ENCODE results near the gene FBN2.

FBN2 gene

DNA sequence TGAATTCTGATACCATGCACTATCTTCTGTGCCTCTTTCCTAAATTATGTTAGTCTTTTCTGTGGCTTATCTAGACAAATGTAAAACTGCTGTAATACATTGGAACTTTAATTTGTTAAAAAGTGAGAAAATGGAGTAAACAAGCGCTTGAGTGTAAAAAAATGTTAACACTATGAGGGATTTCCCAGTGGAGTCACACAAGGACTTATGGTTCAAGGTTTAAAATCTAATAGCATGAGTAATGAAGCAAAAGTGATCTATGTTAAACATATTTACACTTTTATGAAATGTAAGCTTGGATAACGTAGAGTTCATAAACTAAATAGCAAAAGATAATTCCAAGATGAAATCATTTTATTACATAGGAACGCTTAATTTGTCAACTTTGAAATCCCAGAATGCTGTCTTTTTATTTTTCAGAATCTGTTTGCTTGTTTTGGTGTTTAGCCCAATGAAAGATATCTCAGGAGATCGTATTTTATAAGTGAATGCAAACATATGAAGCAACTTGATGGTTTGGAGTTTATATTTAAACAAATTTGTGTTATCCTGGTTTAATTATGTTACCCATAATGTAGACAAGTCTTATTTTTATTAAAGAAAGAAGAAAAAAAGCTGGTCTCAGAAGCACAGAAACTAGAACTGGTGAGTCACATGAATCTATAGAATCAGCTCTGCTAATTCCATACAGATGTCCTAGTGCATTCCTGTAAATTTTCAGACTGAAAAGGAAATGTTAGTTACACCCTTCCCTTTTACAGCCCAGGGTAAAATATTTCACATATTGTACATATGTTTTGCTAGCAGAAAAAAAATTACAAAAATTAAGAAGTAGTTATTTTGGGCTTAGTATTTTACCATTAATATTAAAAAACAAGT, 34.2 kb upstream of the FBN2 start:
- no peak overlapping the region for H3K4me3 ChIP-seq (ENCODE audit: low read depth, low read length)
- TF ChIP-seq, protein P1, sequence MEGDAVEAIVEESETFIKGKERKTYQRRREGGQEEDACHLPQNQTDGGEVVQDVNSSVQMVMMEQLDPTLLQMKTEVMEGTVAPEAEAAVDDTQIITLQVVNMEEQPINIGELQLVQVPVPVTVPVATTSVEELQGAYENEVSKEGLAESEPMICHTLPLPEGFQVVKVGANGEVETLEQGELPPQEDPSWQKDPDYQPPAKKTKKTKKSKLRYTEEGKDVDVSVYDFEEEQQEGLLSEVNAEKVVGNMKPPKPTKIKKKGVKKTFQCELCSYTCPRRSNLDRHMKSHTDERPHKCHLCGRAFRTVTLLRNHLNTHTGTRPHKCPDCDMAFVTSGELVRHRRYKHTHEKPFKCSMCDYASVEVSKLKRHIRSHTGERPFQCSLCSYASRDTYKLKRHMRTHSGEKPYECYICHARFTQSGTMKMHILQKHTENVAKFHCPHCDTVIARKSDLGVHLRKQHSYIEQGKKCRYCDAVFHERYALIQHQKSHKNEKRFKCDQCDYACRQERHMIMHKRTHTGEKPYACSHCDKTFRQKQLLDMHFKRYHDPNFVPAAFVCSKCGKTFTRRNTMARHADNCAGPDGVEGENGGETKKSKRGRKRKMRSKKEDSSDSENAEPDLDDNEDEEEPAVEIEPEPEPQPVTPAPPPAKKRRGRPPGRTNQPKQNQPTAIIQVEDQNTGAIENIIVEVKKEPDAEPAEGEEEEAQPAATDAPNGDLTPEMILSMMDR (IDR thresholded peaks at IDR 0.05; ENCODE audit: low read depth, low read length, missing control alignments), result no peak
- DNase-seq (ENCODE audit: low read depth), result no peak

DNA sequence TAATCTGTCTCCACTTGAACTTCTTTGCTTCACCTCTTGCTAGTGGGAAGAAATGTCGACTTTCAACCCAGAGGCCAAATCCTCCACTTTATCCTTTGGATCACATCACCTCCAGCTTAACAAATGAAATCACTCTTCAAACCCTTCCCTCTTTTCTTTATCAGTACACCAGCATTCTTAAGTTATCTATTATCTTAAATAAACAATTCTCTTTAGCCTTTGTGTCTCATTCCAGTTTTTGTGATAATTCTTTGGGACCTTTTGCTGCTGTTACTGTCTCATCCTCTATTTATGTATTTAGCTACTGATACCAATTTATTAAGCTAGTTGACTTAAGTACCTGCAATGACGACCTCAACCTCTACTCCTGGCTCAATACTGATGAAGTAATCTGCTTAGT, 28.1 kb upstream of the FBN2 start:
- H3K4me3 ChIP-seq (ENCODE audit: low read depth, low read length), result no peak overlapping the region
- TF ChIP-seq, protein P1 (IDR thresholded peaks at IDR 0.05; ENCODE audit: low read depth, low read length, missing control alignments), result no peak
- no peak for DNase-seq (ENCODE audit: low read depth)

DNA sequence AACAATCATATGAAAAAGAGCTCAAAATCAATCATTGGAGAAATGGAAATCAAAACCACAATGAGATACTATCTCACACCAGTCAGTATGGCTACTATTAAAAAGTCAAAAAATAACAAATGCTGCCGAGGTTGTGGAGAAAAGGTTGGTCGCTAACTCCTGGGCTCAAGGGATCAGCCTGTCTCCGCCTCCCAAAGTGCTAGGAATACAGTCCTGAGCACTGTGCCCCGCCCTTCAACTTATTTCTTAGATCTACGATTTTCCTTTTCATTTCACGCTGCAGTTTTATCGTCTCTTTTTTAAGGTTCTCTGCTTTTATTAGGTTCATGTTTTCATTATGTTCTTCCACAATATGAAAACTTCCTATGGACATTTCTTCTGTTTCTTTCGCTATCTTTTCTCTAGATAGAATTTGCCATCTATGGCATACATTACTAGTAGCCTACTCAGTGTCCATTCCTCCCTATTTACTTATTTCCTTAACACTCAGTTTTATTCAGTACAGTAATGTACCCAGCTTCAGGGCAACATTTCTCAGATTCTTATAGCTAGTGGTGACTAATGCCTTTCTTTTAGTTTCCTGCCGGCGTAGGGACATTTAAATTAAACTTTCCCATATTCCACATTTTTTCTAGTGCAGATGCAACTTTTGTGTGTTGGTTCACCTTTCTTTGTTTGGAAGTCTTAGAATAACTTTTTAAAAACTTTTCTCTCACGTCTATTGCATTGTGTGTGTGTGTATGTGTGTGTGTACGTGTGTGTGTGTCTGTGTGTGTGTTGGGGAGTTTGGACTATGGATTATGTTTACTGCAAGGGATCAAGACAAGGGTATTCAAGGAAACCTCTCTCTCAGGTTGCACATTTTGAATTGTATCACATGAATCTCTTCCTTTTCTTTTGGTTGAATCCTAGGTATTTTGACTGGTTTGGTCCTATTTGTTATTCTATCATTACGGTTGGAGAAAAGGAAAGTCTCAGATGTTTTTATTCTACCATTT, 21.6 kb upstream of the FBN2 start:
- TF ChIP-seq, protein P1 (IDR thresholded peaks at IDR 0.05; ENCODE audit: low read depth, low read length, missing control alignments), result no peak
- H3K4me3 ChIP-seq (ENCODE audit: low read depth, low read length), result no peak overlapping the region
- no peak for DNase-seq (ENCODE audit: low read depth)

DNA sequence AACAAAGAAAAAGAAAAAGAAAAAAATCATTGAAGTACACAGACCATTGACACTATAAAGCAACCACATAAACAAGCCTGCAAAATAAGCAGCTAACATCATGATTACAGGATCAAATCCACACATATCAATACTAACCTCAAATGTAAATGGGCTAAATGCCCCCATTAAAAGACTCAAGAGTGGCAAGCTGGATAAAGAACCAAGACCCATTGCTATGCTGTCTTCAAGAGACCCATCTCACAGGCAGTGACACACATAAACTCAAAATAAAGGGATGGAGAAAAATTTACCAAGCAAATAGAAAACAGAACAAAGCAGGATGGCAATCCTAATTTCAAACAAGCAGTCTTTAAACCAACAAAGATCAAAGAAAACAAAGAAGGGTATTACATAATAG, 15.7 kb upstream of the FBN2 start:
- TF ChIP-seq, protein P1 (IDR thresholded peaks at IDR 0.05; ENCODE audit: low read depth, low read length, missing control alignments), result no peak
- no peak for DNase-seq (ENCODE audit: low read depth)
- no peak overlapping the region for H3K4me3 ChIP-seq (ENCODE audit: low read depth, low read length)

DNA sequence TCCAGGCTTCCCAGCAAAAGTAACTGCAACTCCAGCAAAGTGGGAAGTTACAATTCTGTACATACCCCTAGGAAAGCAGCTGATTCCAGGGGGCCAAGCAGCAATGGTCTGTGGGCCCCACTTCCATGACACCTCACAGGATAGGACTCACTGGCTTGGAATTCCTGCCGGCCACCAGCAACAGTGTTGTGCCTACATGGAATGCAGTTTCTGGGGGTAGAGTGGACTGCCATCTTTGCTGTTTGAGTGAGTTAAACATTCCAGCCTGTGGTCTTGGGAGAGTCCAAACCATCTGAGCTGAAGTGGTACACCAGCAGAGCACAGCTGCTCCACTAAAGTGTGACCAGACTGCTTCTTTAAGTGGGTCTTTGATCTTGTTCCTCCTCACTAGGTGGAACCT, 13.4 kb upstream of the FBN2 start:
- TF ChIP-seq, protein P1 (IDR thresholded peaks at IDR 0.05; ENCODE audit: low read depth, low read length, missing control alignments), result no peak
- no peak overlapping the region for H3K4me3 ChIP-seq (ENCODE audit: low read depth, low read length)
- DNase-seq (ENCODE audit: low read depth), result no peak

DNA sequence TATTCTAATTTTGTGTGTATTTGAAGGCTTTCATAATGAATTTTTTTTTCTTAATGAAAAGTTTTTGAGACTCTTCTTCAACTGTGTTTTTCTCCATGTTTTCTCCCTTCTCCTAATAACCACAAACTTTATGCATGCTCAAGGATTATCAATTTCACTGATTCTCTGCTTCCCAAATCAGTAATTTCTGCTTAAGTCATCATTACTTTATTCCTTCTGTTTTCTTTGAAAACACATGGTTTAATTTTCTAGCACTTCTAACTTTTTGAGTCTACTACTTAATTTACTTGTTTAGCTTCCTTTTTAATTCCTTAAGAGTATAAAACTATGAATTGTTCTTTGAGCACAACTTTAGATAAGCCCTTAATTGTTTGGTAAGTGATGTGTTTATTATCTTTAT, 11.5 kb upstream of the FBN2 start:
- TF ChIP-seq, protein P1 (IDR thresholded peaks at IDR 0.05; ENCODE audit: low read depth, low read length, missing control alignments), result no peak
- H3K4me3 ChIP-seq (ENCODE audit: low read depth, low read length), result no peak overlapping the region
- DNase-seq (ENCODE audit: low read depth), result no peak

Data from GM12864 (cell line).